Psoas muscle (tissue), 8 donors: ENCODE results near the gene C4BPA. TPM values are rescaled to one million over a fixed set of nuclear protein-coding genes. Genes with fewer than 3 reads are reported as not detected.

ENCODE experiments used
- ATAC-seq, 4 donors: fragments of 200-7000 bp; cut with Tn5 transposase; one replicate each; pipeline ENCODE4 v1.9.1; 2020; ENCODE audit warnings: moderate library complexity in 3 of 4, mild to moderate bottlenecking in 2 of 4
- DNase-seq, 2 donors: peaks; one replicate each; pipeline ENCODE4 v3.0.0-alpha.2; 2020
- H3K27ac ChIP-seq: fragments of 200-600 bp; one replicate; pipeline ENCODE4 v1.8.0; 2022
- H3K27me3 ChIP-seq, 3 donors: fragments of 200-600 bp in 1 of 3; one replicate each; pipeline versions ENCODE4 v1.6.1 to v1.8.0; 2013 to 2022; ENCODE audit warnings: low read length in 2 of 3, mild to moderate bottlenecking in 2 of 3, moderate library complexity in 1 of 3; ENCODE audit not compliant: insufficient read depth in 3 of 3
- H3K36me3 ChIP-seq, 2 donors: fragments of 200-600 bp in 1 of 2; one replicate each; pipeline versions ENCODE4 v1.6.1 to v1.8.0; 2013 to 2022; ENCODE audit warnings: low read depth in 1 of 2, mild to moderate bottlenecking in 1 of 2, moderate library complexity in 1 of 2; ENCODE audit not compliant: insufficient read depth in 1 of 2
- H3K4me1 ChIP-seq: fragments of 200-600 bp; one replicate; pipeline ENCODE4 v1.8.0; 2022
- H3K4me3 ChIP-seq: fragments of 200-600 bp; one replicate; pipeline ENCODE4 v1.8.0; 2022; ENCODE audit warnings: mild to moderate bottlenecking
- H3K9me3 ChIP-seq: fragments of 200-600 bp; one replicate; pipeline ENCODE4 v1.8.0; 2022
- WGBS, 3 donors: extraction: QIAGEN DNeasy Blood & Tissue Kit; methylation state at CpG; one replicate each; pipeline versions ENCODE4 v1.1.6 to v1.1.7; 2013; 5-methylcytosine and 5-hydroxymethylcytosine counted together
- intact Hi-C, 2 donors: fragments of 100-400 bp; cut with DNase I; formaldehyde crosslinking; loops; one replicate each; pipeline versions ENCODE4 v1.11.0 to v1.14.2; 2022
- polyA plus RNA-seq, 3 donors: library from polyadenylated mRNA; stranded (reverse); fragments of 200-250 nt; gene quantifications; one replicate each; pipeline ENCODE4 v1.2.3, GENCODE V29; 2013
- total RNA-seq, 4 donors: library from RNA; stranded (reverse); fragmentation: NEBNext Ultra II Directional in 2 of 4; extraction: Animal tissue kit (Norgen Biotek cat#: 25700) in 2 of 4; gene quantifications; one replicate each; pipeline versions ENCODE4 v1.2.1 to v1.2.4, GENCODE V29; 2021 to 2023
- TF ChIP-seq, protein P1 (sequence below): fragments of 200-600 bp; IDR thresholded peaks from one replicate; pipeline ENCODE4 v1.8.0; 2022; ENCODE audit warnings: antibody characterized with exemption
- donor health status: healthy with polysubstance abuse.
- donor health status: DM: no; HTN: no; CAD: no; lungs with moderate emphysema.
- donor health status: Bipolar disorder and iron deficiency.
- donor health status: healthy.
- donor health status: DM: yes; HTN: yes; CAD: no.
- donor health status: DM: no; HTN: no; CAD: no.
- donor health status: DM: no; HTN: no; CAD: no.
- donor health status: DM: yes; HTN: yes; CAD: no.

The C4BPA gene
- total and polyA plus RNA-seq, 7 donors = 0.15 TPM; not detected in 6

DNA sequence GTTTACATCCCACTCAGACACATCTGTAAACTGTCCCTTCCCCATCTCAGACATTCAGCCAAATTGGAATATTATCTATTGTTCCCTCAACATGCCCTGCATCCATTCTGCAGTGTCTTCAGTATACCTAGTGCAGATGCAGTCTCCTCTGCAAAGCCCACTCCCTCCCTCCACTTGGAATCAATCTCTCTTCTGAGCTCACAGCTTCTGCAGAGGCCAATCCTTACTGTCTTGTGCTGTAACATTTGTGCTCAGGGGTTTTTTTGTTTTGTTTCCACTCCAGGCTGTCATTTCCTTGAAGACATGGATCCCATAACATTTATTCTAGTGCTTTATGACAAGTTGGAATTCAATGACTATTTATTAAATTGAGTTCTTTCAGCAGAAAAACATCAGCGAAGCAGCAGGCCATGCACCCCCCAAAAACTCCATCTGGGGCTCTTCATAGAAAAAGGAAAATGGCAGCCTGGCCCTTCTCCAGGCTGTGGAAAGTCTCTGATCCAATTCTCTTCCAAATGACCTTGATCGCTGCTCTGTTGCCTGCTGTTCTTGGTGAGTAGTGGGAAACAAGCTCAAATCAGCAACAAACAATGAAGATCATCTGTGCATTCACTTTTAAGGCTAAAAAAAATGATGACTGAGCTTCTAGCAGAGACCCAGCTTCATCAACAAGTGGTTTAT, 8.7 kb downstream of the C4BPA start:
- ATAC-seq (no peak), DNase-seq (no peak)
- TF ChIP-seq, protein P1, sequence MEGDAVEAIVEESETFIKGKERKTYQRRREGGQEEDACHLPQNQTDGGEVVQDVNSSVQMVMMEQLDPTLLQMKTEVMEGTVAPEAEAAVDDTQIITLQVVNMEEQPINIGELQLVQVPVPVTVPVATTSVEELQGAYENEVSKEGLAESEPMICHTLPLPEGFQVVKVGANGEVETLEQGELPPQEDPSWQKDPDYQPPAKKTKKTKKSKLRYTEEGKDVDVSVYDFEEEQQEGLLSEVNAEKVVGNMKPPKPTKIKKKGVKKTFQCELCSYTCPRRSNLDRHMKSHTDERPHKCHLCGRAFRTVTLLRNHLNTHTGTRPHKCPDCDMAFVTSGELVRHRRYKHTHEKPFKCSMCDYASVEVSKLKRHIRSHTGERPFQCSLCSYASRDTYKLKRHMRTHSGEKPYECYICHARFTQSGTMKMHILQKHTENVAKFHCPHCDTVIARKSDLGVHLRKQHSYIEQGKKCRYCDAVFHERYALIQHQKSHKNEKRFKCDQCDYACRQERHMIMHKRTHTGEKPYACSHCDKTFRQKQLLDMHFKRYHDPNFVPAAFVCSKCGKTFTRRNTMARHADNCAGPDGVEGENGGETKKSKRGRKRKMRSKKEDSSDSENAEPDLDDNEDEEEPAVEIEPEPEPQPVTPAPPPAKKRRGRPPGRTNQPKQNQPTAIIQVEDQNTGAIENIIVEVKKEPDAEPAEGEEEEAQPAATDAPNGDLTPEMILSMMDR = no peak
- Histone ChIP-seq H3K9me3 (no peaks in the 10 kb centered on the region), H3K4me3 (no peak overlapping the region), H3K27me3 (peaks cover 0 to 4% (median 0%) of the 10 kb centered on the region in 3 donors), H3K27ac (no peak overlapping the region), H3K36me3 (no peaks in the 10 kb centered on the region), H3K4me1 (no peaks in the 10 kb centered on the region)
- intact Hi-C loops = loop anchor here in 1 of 2 donors (5.0 kb wide), 1 partner anchor 50 kb away; no protein-coding TSS in a partner anchor
- WGBS, 3 donors = 63 to 70% (median 67%) methylated on average over 2 of the region's 2 CpGs

DNA sequence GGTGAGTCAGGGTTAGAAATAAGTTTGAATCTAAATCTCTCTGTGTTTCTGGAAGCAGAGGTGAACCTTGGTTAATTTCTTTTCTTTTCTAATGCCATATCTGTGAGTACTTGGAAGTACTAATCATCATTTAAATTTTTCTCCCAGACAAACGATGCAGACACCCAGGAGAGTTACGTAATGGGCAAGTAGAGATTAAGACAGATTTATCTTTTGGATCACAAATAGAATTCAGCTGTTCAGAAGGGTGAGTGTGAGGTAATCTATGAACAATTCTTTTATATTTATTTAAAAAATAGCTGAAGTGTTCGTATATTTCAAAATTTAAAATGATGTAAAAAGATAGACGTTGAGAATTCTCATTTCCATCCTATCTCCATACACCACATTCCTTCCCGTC, 11.2 kb downstream of the C4BPA start:
- intact Hi-C loops = no loop called here
- H3K4me3 ChIP-seq = no peak overlapping the region
- WGBS, 3 donors = 61 to 63% (median 62%) methylated on average over 5 of the region's 5 CpGs
- no peaks in the 10 kb centered on the region for H3K4me1 ChIP-seq
- H3K27ac ChIP-seq = no peak overlapping the region
- no peaks in the 10 kb centered on the region for H3K36me3 ChIP-seq
- TF ChIP-seq, protein P1 = no peak
- ATAC-seq (no peak), DNase-seq (no peak)
- peaks cover 0 to 4% (median 0%) of the 10 kb centered on the region in 3 donors for H3K27me3 ChIP-seq
- H3K9me3 ChIP-seq = no peaks in the 10 kb centered on the region

DNA sequence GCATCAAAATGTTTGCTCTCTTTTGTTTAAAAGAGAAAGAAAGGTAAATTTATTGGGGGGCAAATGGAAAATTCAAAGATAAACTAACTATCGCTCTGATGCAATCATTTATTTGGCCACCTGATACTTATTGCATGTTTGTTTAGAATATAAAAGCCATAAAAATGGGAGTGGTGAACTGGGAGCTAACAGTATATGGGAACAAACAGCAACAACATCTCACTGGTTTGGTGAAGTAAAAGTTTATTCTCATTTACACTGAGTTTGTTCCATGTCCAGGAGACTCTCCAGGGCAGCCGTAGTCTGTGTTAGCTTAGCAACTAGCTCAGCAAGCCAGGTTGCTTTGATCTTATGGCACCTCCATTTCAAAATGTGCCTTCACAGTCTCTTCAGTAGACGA, 20.4 kb downstream of the C4BPA start:
- Histone ChIP-seq H3K36me3 (no peaks in the 10 kb centered on the region), H3K27ac (no peak overlapping the region), H3K4me1 (no peaks in the 10 kb centered on the region), H3K9me3 (peaks cover 15% of the 10 kb centered on the region), H3K4me3 (no peak overlapping the region), H3K27me3 (no peaks in the 10 kb centered on the region)
- DNase-seq = no peak
- intact Hi-C loops = no loop called here
- ATAC-seq = no peak
- TF ChIP-seq, protein P1 = no peak
- 83 to 88% (median 85%) methylated on average over 3 of the region's 3 CpGs for WGBS, 3 donors

DNA sequence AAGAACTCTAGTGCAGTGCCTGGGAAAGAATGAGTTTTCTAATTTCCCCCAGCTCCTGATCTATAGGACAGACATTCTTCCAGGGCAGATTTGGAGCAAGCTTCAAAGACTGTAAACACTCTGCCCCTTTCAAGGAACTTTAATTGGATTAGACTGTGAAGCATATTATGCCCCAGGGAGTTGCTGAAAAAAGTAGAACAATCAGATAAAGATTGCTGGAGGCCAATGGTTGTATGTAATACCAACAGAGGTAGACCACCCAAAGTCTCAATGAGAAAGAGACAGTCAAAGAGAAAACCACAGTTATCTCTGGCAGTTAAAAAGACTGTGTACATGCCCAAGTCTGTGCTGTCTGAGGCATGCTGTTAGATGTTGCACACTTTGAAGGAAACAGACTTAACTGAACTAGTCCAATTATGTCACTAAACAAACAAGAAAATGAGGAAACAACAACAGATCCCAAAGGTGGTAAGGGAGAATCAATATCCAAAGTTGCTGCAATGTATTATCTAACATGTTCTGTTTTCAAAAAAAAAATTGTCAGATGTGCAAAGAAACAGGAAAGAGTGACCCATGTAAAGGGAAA, 24.4 kb downstream of the C4BPA start:
- ATAC-seq = no peak

More for the DNA sequence above, 24.4 kb downstream of the C4BPA start:
- H3K27me3 ChIP-seq = no peaks in the 10 kb centered on the region
- H3K36me3 ChIP-seq = no peaks in the 10 kb centered on the region
- intact Hi-C loops = no loop called here
- H3K4me1 ChIP-seq = no peaks in the 10 kb centered on the region
- H3K4me3 ChIP-seq = no peak overlapping the region
- no peak overlapping the region for H3K27ac ChIP-seq
- DNase-seq = no peak
- TF ChIP-seq, protein P1 = no peak
- H3K9me3 ChIP-seq = peaks cover 25% of the 10 kb centered on the region
